VCaP (cell line): ENCODE data around the gene RPL22.
A peak's percentile ranks its signal among the peaks of the same experiment; 100 is the strongest.

Source experiments
- H3K27ac ChIP-seq: fragments of 450-650 bp; 2 replicates; pipeline ENCODE4 v1.5.1; 2017
- TF ChIP-seq, protein P1 (sequence below): fragments of 450-650 bp; conservative IDR thresholded peaks from 2 replicates; pipeline ENCODE4 v1.5.1; 2017; ENCODE audit warnings: mild to moderate bottlenecking, moderate library complexity

Gene RPL22

DNA sequence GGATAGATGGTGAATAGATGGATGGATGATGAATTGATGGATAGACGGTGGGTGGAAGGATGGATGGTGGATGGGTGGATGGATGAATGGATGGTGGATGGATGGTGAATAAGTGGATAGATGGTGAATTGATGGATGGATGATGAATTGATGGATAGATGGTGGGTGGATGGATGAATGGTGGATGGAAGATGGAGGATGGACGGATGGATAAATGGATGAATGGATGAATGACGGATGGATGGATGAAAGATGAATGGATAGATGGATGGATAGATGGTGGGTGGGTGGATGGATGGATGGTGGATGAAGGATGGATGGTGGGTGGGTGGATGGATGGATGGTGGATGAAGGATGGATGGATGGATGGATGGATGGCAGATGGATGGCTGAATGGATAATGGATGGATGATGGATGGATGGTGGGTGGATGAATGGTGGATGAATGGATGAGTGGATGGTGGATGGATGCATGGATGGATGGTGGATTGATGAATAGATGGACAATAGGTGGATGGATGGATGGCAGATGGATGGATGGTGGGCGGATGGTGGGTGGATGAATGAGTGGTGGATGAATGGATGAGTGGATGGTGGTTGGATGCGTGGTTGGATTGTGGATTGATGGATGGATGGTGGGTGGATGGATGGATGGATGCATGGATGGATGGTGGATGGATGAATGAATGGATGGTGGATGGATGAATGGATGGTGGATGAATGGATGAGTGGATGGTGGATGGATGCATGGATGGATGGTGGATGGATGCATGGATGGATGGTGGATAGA, 24.6 kb downstream of the RPL22 start:
- no peak overlapping the region for H3K27ac ChIP-seq
- TF ChIP-seq, protein P1, sequence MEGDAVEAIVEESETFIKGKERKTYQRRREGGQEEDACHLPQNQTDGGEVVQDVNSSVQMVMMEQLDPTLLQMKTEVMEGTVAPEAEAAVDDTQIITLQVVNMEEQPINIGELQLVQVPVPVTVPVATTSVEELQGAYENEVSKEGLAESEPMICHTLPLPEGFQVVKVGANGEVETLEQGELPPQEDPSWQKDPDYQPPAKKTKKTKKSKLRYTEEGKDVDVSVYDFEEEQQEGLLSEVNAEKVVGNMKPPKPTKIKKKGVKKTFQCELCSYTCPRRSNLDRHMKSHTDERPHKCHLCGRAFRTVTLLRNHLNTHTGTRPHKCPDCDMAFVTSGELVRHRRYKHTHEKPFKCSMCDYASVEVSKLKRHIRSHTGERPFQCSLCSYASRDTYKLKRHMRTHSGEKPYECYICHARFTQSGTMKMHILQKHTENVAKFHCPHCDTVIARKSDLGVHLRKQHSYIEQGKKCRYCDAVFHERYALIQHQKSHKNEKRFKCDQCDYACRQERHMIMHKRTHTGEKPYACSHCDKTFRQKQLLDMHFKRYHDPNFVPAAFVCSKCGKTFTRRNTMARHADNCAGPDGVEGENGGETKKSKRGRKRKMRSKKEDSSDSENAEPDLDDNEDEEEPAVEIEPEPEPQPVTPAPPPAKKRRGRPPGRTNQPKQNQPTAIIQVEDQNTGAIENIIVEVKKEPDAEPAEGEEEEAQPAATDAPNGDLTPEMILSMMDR: no peak

DNA sequence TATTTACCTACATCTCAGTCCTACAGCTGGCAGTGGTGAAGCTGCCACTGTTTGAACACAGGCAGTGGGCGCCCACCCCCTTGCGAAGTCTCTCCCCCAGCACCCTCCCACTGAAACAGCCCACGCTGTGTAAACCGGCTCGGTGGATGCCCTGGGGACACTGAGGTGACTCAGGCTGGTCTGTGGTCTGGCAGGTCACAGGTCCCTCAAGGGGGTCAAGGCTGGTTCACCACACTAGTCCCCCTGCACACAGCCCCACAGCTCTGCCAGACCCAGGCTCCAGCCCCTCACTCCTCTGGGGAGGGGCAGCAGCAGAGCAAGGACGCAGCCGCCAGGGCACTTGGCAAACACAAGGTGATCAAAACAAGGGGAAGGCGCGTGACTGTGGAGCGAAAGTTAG, 26.8 kb downstream of the RPL22 start:
- H3K27ac ChIP-seq: no peak overlapping the region
- TF ChIP-seq, protein P1: no peak

DNA sequence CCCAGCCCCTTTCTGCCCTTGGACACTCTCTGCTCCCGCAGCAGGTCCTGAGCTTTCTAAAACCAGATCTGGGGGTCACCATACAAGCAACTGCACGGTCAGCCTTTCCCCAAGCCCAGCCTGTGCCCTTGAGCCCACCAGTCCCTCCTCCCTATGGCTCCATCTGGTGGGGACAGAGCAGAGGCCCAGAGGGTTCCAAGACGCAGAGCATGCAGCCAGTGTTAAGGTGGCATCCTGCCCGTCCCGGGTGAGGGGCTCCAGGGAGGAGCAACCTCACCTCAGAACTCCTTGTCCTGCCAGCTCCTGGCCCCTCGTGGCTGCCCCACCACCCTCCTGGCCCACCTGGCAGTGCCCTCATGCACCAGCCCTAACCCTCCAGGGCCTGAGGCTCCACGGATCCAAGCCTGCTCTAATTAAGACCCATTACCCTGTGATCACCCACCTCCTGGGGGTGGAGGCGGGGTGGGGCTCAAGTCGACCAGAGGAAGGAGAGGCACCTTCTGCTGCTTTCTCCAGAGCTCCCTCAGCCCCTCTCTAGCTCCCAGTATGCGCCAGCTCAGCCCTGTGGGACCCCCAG, 27.8 kb downstream of the RPL22 start:
- H3K27ac ChIP-seq: no peak overlapping the region
- TF ChIP-seq, protein P1: peak; percentile 76

DNA sequence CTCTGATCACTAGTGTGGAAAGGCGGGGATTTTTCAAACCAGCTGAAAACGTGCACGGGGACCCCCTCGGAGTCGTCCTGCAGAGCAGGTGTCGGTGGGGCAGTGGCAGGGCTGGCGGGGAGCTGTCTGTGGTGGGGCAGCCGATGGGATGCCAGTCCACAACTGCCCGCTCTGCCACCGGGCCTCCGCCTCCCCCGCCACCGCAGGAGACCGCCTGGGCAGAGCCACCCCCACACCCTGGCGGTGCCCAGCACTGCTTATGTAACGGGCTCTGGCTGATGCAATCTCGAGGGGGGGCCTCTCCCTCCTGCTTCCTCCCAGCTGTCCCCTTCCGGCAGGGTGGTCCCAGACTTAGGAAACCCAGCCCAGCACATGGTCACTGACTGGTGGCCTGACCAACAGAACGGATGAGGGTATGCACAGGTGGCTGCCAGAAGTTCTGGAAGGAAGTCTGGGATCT, 28.6 kb downstream of the RPL22 start:
- no peak overlapping the region for H3K27ac ChIP-seq
- TF ChIP-seq, protein P1: no peak

DNA sequence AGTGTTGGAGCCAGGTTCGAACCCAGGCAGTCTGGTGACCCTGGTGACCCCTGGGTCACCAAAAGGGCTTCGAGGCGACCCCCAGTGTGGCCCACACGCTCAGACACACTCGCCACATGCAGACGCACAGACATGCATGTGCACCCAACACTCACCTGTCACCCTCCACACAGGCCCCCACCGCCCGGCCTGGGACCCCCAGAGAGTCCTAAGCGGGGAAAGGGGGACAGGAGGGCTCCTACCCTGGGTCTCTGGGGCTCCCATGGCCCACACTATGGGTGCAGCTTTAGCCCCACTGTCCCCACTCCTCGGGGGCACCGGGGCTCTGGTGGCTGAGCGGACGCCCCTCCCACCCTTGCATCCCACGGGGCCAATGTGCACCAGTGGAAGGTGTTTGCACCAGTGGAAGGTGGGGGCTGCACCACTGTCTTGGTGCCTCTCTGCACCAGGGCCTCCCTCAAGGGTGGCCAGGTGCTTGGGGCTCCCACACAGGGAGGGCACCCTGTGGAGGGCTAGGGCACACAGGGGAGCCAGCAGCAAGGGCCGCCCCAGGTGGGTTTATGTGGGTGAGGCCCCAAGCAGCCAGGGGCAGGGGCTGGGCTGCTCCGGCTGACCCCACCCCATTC, 29.2 kb downstream of the RPL22 start:
- H3K27ac ChIP-seq: no peak overlapping the region
- TF ChIP-seq, protein P1: no peak

DNA sequence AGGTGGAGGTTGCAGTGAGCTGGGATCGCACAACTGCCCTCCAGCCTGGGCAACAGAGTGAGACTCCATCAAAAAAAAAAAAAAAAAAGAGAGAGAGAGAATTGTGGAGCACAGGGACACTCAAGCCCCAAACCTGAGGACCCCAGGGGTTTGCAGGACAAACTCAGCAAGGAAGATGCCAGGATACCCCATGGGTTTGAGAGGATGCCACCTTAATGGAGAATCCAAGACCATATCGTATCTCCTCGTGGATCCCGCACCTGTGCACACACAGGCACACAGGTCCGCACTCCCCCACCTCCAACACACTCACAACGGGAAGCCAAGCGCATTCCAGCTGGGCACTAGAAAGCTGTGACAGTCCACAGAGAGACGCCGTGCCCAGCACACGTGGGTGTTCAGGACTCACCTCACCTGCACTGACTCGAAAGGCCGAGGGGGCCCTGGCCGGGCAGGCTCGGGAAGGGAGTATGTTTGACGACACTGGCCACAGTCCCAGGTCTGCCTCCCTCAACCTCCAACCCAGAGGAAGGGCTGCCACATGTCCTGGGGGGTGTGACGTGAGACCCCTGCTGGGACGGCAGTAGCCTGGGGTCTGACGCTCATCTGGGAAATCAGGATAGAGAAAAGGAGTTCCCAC, 30.3 kb downstream of the RPL22 start:
- TF ChIP-seq, protein P1: no peak
- no peak overlapping the region for H3K27ac ChIP-seq
